GM18951 (cell line): ENCODE data around the gene SNX14.
"Not testable (repeated sequence)": the region's sequence is repeated elsewhere in the genome, so short reads cannot be mapped to it uniquely, and the experiment has no call there.

ENCODE experiments used
- POLR2A ChIP-seq: IDR thresholded peaks from 4 replicates; pipeline ENCODE4 v1.6.1; 2011; ENCODE audit warnings: mild to moderate bottlenecking; ENCODE audit not compliant: insufficient read length, insufficient read depth; ENCODE audit errors: extremely low read depth
- in situ Hi-C: fragments of 300-500 bp; cut with MboI; formaldehyde crosslinking; loops from one replicate; pipeline ENCODE4 v1.12.0; 2022; ENCODE audit warnings: low sequenced_read_pairs, mixed read lengths, inconsistent platforms; ENCODE audit not compliant: unreplicated experiment

The SNX14 gene

GRCh38 chr6:85610182-85610895 is 16.7 kb upstream of the SNX14 start:
- in situ Hi-C loops: no loop called here
- TF ChIP-seq POLR2A: no peak

GRCh38 chr6:85602100-85602499 is 8.4 kb upstream of the SNX14 start:
- no peak for TF ChIP-seq POLR2A
- in situ Hi-C loops: no loop called here

GRCh38 chr6:85600713-85601313 is 7.2 kb upstream of the SNX14 start:
- TF ChIP-seq POLR2A: no peak
- in situ Hi-C loops: no loop called here

GRCh38 chr6:85594197-85594930 is 706 bp upstream of the SNX14 start:
- in situ Hi-C loops: no loop called here
- TF ChIP-seq POLR2A: no peak

- no peak for TF ChIP-seq POLR2A
- in situ Hi-C loops: no loop called here
These were observed 1.6 kb downstream of the SNX14 start for GRCh38 chr6:85592033-85592432.

- in situ Hi-C loops: no loop called here
- no peak for TF ChIP-seq POLR2A
These were observed 2.5 kb downstream of the SNX14 start for GRCh38 chr6:85591207-85591606.

GRCh38 chr6:85585741-85586140 is 7.9 kb downstream of the SNX14 start:
- in situ Hi-C loops: no loop called here

GRCh38 chr6:85582832-85583231 is 10.8 kb downstream of the SNX14 start:
- in situ Hi-C loops: not testable (repeated sequence)

More at GRCh38 chr6:85585741-85586140, 7.9 kb downstream of the SNX14 start:
- TF ChIP-seq POLR2A: no peak

GRCh38 chr6:85581572-85581971 is 12.1 kb downstream of the SNX14 start:
- in situ Hi-C loops: no loop called here
- no peak for TF ChIP-seq POLR2A

- no peak for TF ChIP-seq POLR2A
These were observed 12.8 kb downstream of the SNX14 start for GRCh38 chr6:85580878-85581267.

GRCh38 chr6:85580118-85580877 is 13.4 kb downstream of the SNX14 start:
- in situ Hi-C loops: no loop called here
- TF ChIP-seq POLR2A: no peak

More at GRCh38 chr6:85580878-85581267, 12.8 kb downstream of the SNX14 start:
- in situ Hi-C loops: no loop called here

GRCh38 chr6:85579581-85579980 is 14.1 kb downstream of the SNX14 start:
- no peak for TF ChIP-seq POLR2A
- in situ Hi-C loops: no loop called here

- no peak for TF ChIP-seq POLR2A
- in situ Hi-C loops: no loop called here
These were observed 17.2 kb downstream of the SNX14 start for GRCh38 chr6:85576476-85576875.

GRCh38 chr6:85574932-85575598 is 18.6 kb downstream of the SNX14 start:
- TF ChIP-seq POLR2A: no peak

More at GRCh38 chr6:85574932-85575598, 18.6 kb downstream of the SNX14 start:
- in situ Hi-C loops: no loop called here
